Common myeloid progenitor, CD34-positive (primary cell): Measurements from ENCODE around the gene VAMP3.
A peak's percentile ranks its signal among the peaks of the same experiment; 100 is the strongest.

Experiments used
- CTCF ChIA-PET: fragments of 350-600 bp; sonication (Branson Sonifier 250); formaldehyde crosslinking; loops from one replicate; lab custom pipeline; 2021; ENCODE audit warnings: antibody characterized with exemption; lab: Charles Lee
- POLR2A ChIA-PET: fragments of 350-600 bp; sonication (Branson Sonifier 250); formaldehyde crosslinking; loops from one replicate; lab custom pipeline; 2021; ENCODE audit warnings: antibody characterized with exemption; lab: Charles Lee
- DNase-seq, 3 donors: peaks; one replicate each; pipeline versions ENCODE4 v3.0.0 to v3.0.0-alpha.2; 2013
- H3K27ac ChIP-seq, 2 experiments: 1 replicate in 1 of 2; 2 replicates in 1 of 2; pipeline ENCODE4 v1.7.0; 2013; ENCODE audit warnings: inconsistent platforms in 2 of 2, low read length in 2 of 2, mild to moderate bottlenecking in 2 of 2, low read depth in 1 of 2, moderate library complexity in 1 of 2; ENCODE audit not compliant: severe bottlenecking in 2 of 2, insufficient read depth in 1 of 2, poor library complexity in 1 of 2
- H3K27me3 ChIP-seq, 5 experiments: replicated peaks in 2 of 5; 1 replicate in 3 of 5; 2 replicates in 2 of 5; pipeline versions ENCODE4 v1.6.1 to v1.7.0; 2013; ENCODE audit warnings: low read length in 4 of 5, mild to moderate bottlenecking in 2 of 5, moderate library complexity in 2 of 5, inconsistent platforms in 1 of 5; ENCODE audit not compliant: insufficient read depth in 5 of 5, control insufficient read depth in 4 of 5
- H3K36me3 ChIP-seq, 4 experiments: 1 replicate in 2 of 4; 2 replicates in 2 of 4; pipeline versions ENCODE4 v1.6.1 to v1.7.0; 2013; ENCODE audit warnings: low read length in 3 of 4, control low read depth in 1 of 4, mild to moderate bottlenecking in 1 of 4; ENCODE audit not compliant: control insufficient read depth in 4 of 4, insufficient read depth in 4 of 4
- H3K4me1 ChIP-seq, 4 experiments: 1 replicate in 3 of 4; 2 replicates in 1 of 4; pipeline versions ENCODE4 v1.6.1 to v1.7.1; 2013; ENCODE audit warnings: low read length in 3 of 4, mild to moderate bottlenecking in 3 of 4, control low read depth in 1 of 4, inconsistent platforms in 1 of 4, moderate library complexity in 1 of 4; ENCODE audit not compliant: control insufficient read depth in 4 of 4, insufficient read depth in 4 of 4; ENCODE audit errors: control extremely low read depth in 1 of 4
- H3K4me3 ChIP-seq, 7 experiments: 1 replicate in 4 of 7; 2 replicates in 3 of 7; pipeline versions ENCODE4 v1.5.1 to v1.7.0; 2013; ENCODE audit warnings: mild to moderate bottlenecking in 7 of 7, low read length in 6 of 7, moderate library complexity in 6 of 7, inconsistent platforms in 2 of 7, low read depth in 2 of 7, control low read depth in 1 of 7; ENCODE audit not compliant: insufficient read depth in 4 of 7, control insufficient read depth in 1 of 7; ENCODE audit errors: extremely low read depth in 1 of 7
- H3K9me3 ChIP-seq, 5 experiments: 1 replicate in 4 of 5; 2 replicates in 1 of 5; pipeline versions ENCODE4 v1.6.1 to v1.7.1; 2013; ENCODE audit warnings: low read length in 4 of 5, mild to moderate bottlenecking in 2 of 5, inconsistent platforms in 1 of 5, low read depth in 1 of 5, moderate library complexity in 1 of 5; ENCODE audit not compliant: control insufficient read depth in 4 of 5, insufficient read depth in 2 of 5; ENCODE audit errors: control extremely low read depth in 1 of 5
- WGBS: methylation state at CpG from one replicate; pipeline ENCODE4 v1.1.5; 2013; ENCODE audit not compliant: insufficient coverage; 5-methylcytosine and 5-hydroxymethylcytosine counted together

The VAMP3 gene

DNA sequence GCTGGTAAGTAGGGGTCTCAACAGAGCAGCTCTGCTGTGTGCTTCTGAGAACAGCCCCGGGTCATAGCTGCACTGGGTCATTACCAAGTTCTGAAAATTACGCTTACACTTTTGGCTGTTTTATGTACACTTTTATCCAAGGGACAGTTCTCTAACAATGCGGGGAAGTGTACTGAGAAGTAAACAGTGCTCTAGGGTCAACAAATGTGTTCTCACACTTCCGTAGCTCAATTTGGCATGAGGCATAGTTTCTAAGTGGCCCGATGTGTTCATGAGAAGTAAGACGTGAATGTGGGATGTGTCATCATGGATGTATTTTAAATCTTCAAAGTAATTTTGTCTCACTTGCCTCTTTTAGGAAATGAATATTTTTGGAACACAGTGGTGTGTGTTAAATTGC, 10.9 kb upstream of the VAMP3 start:
- ChIA-PET POLR2A (no interaction called here), CTCF (interaction anchor here (0.9 to 11.1 kb wide), 3 partner anchors 8 to 92 kb away, joined by 3 to 86 read pairs (median 17); no protein-coding TSS in a partner anchor)
- Histone ChIP-seq H3K4me1 (no peaks in the 10 kb centered on the region), H3K27me3 (no peaks in the 10 kb centered on the region), H3K4me3 (no peak overlapping the region), H3K9me3 (no peaks in the 10 kb centered on the region), H3K36me3 (no peaks in the 10 kb centered on the region), H3K27ac (no peak overlapping the region)
- no peak for DNase-seq
- WGBS: 92% methylated on average over 3 of the region's 6 CpGs

DNA sequence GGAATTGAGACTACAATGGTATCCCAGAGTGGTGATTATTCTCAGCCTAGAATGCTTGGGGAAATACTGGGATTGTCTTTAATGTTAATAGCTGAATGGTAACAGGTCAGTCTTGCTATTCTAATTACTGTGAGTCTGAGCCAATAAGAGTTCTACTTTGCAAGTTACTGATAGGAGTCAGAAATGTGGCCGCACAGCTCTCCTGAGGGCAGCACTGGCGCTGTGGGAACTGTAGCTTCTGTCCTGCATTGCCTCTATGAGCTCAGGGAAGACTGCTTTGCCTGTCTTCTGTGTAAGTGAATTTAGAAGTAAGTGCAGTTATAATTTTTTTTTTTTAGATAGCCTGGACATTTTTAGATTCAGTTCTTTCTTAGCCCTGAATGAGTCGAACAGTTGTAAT, 10.0 kb upstream of the VAMP3 start:
- CTCF ChIA-PET: interaction anchor here (0.8 to 11.1 kb wide), 3 partner anchors 9 to 586 kb away, joined by 3 to 86 read pairs (median 17); no protein-coding TSS in a partner anchor

DNA sequence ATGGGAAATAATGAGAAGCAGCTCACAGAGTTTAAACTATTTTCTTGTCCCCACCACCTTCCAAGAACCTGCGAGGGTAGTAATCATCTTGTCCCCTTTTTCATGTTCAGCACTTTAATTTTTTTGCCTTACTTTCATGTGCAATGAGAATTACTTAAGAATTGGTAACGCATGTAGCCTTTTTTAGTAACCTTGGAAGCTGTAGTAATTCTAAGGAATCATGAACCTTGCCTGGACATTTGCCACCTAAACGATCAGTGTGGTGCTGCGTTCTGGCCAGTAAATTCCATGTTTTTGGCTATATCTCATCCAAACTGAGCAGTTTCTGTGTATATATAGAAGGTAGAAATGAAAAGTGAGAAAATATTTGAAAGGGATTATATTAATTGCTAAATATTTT, 3.9 kb upstream of the VAMP3 start:
- Histone ChIP-seq H3K9me3 (no peaks in the 10 kb centered on the region), H3K4me3 (no peak overlapping the region), H3K36me3 (no peaks in the 10 kb centered on the region), H3K4me1 (peaks cover 5 to 19% (median 11%) of the 10 kb centered on the region in 4 experiments), H3K27ac (no peak overlapping the region), H3K27me3 (no peaks in the 10 kb centered on the region)
- WGBS: 100% methylated on average over 1 of the region's 4 CpGs
- ChIA-PET POLR2A (no interaction called here), CTCF (interaction anchor here (1.2 to 11.1 kb wide), 2 partner anchors 15 to 101 kb away, joined by 3 to 86 read pairs; no protein-coding TSS in a partner anchor)
- no peak for DNase-seq

More for the DNA sequence above, 10.0 kb upstream of the VAMP3 start:
- 100% methylated on average over 2 of the region's 3 CpGs for WGBS
- H3K9me3 ChIP-seq: no peaks in the 10 kb centered on the region
- H3K27ac ChIP-seq: no peak overlapping the region
- no peaks in the 10 kb centered on the region for H3K4me1 ChIP-seq
- H3K4me3 ChIP-seq: no peak overlapping the region
- H3K27me3 ChIP-seq: no peaks in the 10 kb centered on the region
- DNase-seq: no peak
- POLR2A ChIA-PET: no interaction called here
- H3K36me3 ChIP-seq: no peaks in the 10 kb centered on the region

DNA sequence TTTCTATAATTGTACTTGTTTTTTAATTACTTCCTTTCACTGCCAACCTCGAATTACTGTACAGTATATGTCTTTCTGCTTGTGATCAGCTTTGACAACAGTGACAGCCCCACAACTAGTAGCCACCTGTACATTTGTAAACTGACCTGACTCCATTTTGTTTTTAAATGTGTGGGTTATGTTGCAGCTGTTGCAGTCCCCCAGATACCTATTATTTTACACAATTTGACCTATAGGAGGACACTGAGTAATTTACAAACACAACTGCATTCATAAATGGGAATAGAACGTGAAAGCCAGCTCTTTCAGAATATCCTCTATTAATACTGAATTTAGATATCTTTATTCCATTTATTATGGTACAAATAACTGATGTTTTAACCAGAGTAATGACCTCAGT, 2.5 kb upstream of the VAMP3 start:
- WGBS: no CpG with 5 or more reads among the region's 2 CpGs
- ChIA-PET CTCF (interaction anchor here (1.5 to 11.1 kb wide), 2 partner anchors 16 to 100 kb away, joined by 8 to 86 read pairs; no protein-coding TSS in a partner anchor), POLR2A (interaction anchor here (0.6 kb wide), 1 partner anchor 140 kb away, joined by 3 read pairs; no protein-coding TSS in a partner anchor)
- Histone ChIP-seq H3K27ac (no peak overlapping the region), H3K27me3 (no peaks in the 10 kb centered on the region), H3K4me3 (no peak overlapping the region), H3K36me3 (peaks cover 0 to 7% (median under 1%) of the 10 kb centered on the region in 4 experiments), H3K4me1 (peaks cover 5 to 22% (median 14%) of the 10 kb centered on the region in 4 experiments), H3K9me3 (no peaks in the 10 kb centered on the region)
- peak in 1 of 3 donors; percentile 27 for DNase-seq

DNA sequence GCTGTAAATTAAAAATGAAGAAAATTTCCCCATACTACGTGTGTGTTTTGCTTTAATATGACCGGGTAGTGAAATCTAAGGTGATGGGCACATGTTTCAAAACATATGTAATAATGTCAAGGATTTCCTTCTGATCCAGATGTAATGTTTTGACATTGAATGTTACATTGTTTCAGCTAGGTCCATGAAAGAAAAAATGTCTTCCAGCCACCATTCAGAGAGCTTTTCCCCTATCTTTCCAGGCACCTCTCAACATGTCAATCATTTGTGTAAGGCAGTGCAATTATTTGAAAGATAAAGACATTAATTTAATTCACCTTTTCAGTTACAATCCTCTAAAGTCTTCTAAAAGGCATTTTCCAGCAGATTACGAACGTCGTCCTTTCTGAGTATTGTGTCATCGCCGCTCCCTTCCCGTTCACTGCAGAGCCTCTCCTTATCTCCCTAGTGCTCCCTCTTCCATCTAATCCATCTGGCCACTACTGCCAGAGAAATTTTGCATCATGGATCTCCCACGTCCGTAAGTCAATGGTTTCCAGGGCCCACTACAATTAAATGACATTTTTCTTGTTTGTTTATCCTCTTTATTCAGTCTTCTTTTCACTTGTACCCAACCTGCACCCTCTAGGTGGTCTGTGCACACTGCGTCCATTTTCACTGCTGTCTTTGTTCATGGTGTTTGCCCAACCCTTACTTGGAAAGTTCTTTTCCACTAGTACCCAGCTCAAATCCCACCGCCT, 1.3 kb upstream of the VAMP3 start:
- POLR2A ChIA-PET: no interaction called here
- no peaks in the 10 kb centered on the region for H3K27me3 ChIP-seq
- no peak for DNase-seq
- no peaks in the 10 kb centered on the region for H3K9me3 ChIP-seq
- 97% methylated on average over 9 of the region's 12 CpGs for WGBS
- peak overlapping the region in 3 of 7 experiments; percentile 93 to 97 (median 93) for H3K4me3 ChIP-seq
- H3K27ac ChIP-seq: no peak overlapping the region
- CTCF ChIA-PET: interaction anchor here (1.1 to 11.1 kb wide), 2 partner anchors 9 to 17 kb away, joined by 4 to 86 read pairs; no protein-coding TSS in a partner anchor
- peaks cover 5 to 18% (median 5%) of the 10 kb centered on the region in 4 experiments for H3K36me3 ChIP-seq
- peaks cover 5 to 22% (median 14%) of the 10 kb centered on the region in 4 experiments for H3K4me1 ChIP-seq

DNA sequence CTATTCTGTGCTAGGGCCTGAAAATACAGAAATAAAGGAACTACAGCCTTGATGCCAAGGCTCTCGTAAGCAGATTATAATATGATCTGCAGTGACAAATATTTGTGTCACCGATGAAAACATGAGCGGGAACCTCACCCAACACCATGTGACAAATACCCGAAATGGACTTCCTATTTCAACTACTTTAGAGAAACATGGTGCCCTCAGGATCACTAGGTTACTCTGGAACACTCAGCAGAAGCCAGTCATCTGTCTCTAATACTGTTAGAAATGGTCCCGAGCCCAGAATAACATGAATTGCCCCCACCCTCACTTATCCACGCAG, 463 bp upstream of the VAMP3 start:
- H3K27me3 ChIP-seq: no peaks in the 10 kb centered on the region
- peaks cover 5 to 22% (median 14%) of the 10 kb centered on the region in 4 experiments for H3K4me1 ChIP-seq
- no peaks in the 10 kb centered on the region for H3K9me3 ChIP-seq
- ChIA-PET CTCF (interaction anchor here (1.9 kb wide), 1 partner anchor 18 kb away, joined by 10 read pairs; no protein-coding TSS in a partner anchor), POLR2A (no interaction called here)
- peaks cover 5 to 20% (median 7%) of the 10 kb centered on the region in 4 experiments for H3K36me3 ChIP-seq
- H3K4me3 ChIP-seq: peak overlapping the region; percentile 56 to 97 (median 93)
- 3% methylated on average over 3 of the region's 6 CpGs for WGBS
- peak overlapping the region; percentile 43 to 77 for H3K27ac ChIP-seq
- DNase-seq: peak in 2 of 3 donors; percentile 82 to 87

DNA sequence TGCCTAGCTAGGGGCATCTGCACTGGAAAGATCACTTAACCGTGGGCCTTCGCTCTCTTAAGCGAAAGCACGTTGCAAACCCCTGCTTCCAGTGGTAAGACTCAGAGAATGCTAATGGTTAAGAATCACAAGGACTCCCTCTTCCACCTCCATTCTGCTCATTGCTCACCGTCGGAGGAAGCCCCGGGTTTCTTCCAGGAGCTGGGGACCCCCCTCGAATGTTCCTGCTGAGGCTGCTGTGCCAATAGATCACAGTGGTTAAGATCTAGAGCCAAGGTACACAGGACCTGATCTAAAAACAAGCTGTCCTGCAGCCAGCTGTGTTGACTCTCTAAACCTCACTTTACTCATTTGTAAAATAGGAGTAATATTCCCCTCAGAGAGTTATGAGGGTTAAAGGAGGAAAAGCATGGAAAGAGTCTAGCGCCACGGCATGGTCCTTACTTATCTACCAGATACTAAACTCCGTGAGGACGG, 765 bp downstream of the VAMP3 start:
- POLR2A ChIA-PET: no interaction called here
- H3K27me3 ChIP-seq: no peaks in the 10 kb centered on the region
- H3K9me3 ChIP-seq: no peaks in the 10 kb centered on the region
- DNase-seq: no peak
- peaks cover 5 to 22% (median 14%) of the 10 kb centered on the region in 4 experiments for H3K4me1 ChIP-seq
- peak overlapping the region; percentile 79 to 97 (median 93) for H3K4me3 ChIP-seq
- 28% methylated on average over 12 of the region's 12 CpGs for WGBS
- CTCF ChIA-PET: interaction anchor here (1.1 to 1.9 kb wide), 4 partner anchors 19 to 123 kb away, joined by 3 to 10 read pairs (median 5); no protein-coding TSS in a partner anchor
- peak overlapping the region; percentile 51 to 84 for H3K27ac ChIP-seq
- H3K36me3 ChIP-seq: peaks cover 5 to 27% (median 10%) of the 10 kb centered on the region in 4 experiments
